PC-3 (cell line): ENCODE data around the gene SLC33A1. TPM values are rescaled to one million over a fixed set of nuclear protein-coding genes. Genes with fewer than 3 reads are reported as not detected.

Source experiments
- ATAC-seq: fragments of 200-7000 bp; cut with Tn5 transposase; 2 replicates; pipeline ENCODE4 v1.9.1; 2020; ENCODE audit warnings: mild to moderate bottlenecking, moderate library complexity
- BruUV-seq: library from RNA; stranded (reverse); fragments of 400-500 nt; replicated peaks from 2 replicates; lab custom pipeline; 2021; lab: Mats Ljungman, UMichigan
- CTCF ChIA-PET: fragments of 300-600 bp; sonication (Branson Sonifier 250); formaldehyde crosslinking; loops from one replicate; lab custom pipeline; 2022; ENCODE audit warnings: antibody characterized with exemption; lab: Charles Lee
- POLR2A ChIA-PET: fragments of 300-600 bp; sonication (Branson Sonifier 250); formaldehyde crosslinking; loops from one replicate; lab custom pipeline; 2022; ENCODE audit warnings: antibody characterized with exemption; ENCODE audit not compliant: unreplicated experiment; lab: Charles Lee
- DNase-seq: peaks from one replicate; pipeline ENCODE4 v3.0.0-alpha.2; 2015
- H2AFZ ChIP-seq: fragments of 300-600 bp; sonication (generic); 2 replicates; pipeline ENCODE4 v1.6.0; 2016; ENCODE audit warnings: antibody characterized with exemption, low read length
- H3F3A ChIP-seq: fragments of 300-600 bp; sonication (generic); one replicate; pipeline ENCODE4 v1.6.0; 2017; ENCODE audit warnings: antibody characterized with exemption, low read length, control low read depth, mild to moderate bottlenecking; ENCODE audit not compliant: unreplicated experiment
- H3K27ac ChIP-seq: fragments of 300-600 bp; sonication (generic); 2 replicates; pipeline ENCODE4 v1.5.1; 2016; ENCODE audit warnings: mild to moderate bottlenecking, low read length
- H3K27me3 ChIP-seq: fragments of 300-600 bp; sonication (generic); 2 replicates; pipeline ENCODE4 v1.6.1; 2016; ENCODE audit warnings: low read length, mixed read lengths
- H3K36me3 ChIP-seq: fragments of 300-600 bp; sonication (generic); 2 replicates; pipeline ENCODE4 v1.6.1; 2016; ENCODE audit warnings: low read depth, mixed run types, low read length, mixed read lengths
- H3K4me1 ChIP-seq: fragments of 300-600 bp; sonication (generic); 2 replicates; pipeline ENCODE4 v1.5.1; 2016; ENCODE audit warnings: low read length; ENCODE audit not compliant: insufficient read depth
- H3K4me2 ChIP-seq: fragments of 300-600 bp; sonication (generic); 2 replicates; pipeline ENCODE4 v1.6.0; 2016; ENCODE audit warnings: low read length
- H3K4me3 ChIP-seq: fragments of 300-600 bp; sonication (generic); 2 replicates; pipeline ENCODE4 v1.5.1; 2016; ENCODE audit warnings: mild to moderate bottlenecking, low read length, mixed read lengths
- H3K79me2 ChIP-seq: fragments of 300-600 bp; sonication (generic); 2 replicates; pipeline ENCODE4 v1.6.1; 2017; ENCODE audit warnings: low read length, mixed read lengths
- H3K9ac ChIP-seq: fragments of 300-600 bp; sonication (generic); 2 replicates; pipeline ENCODE4 v1.6.0; 2016; ENCODE audit warnings: mild to moderate bottlenecking, low read length
- H3K9me2 ChIP-seq: fragments of 300-600 bp; sonication (generic); replicated peaks from 2 replicates; pipeline ENCODE4 v1.6.1; 2016; ENCODE audit warnings: mixed run types, low read length, mixed read lengths
- H3K9me3 ChIP-seq: fragments of 300-600 bp; sonication (generic); 2 replicates; pipeline ENCODE4 v1.6.1; 2016; ENCODE audit warnings: low read length, mixed read lengths
- H4K20me1 ChIP-seq: fragments of 300-600 bp; sonication (generic); 2 replicates; pipeline ENCODE4 v1.6.1; 2016; ENCODE audit warnings: low read length, mixed read lengths
- CTCF ChIP-seq: fragments of 300-600 bp; sonication (generic); conservative IDR thresholded peaks from 2 replicates; pipeline ENCODE4 v1.5.1; 2017; ENCODE audit warnings: antibody characterized with exemption, low read depth, mild to moderate bottlenecking, low read length
- EZH2 ChIP-seq: fragments of 300-600 bp; sonication (generic); IDR thresholded peaks from one replicate; pipeline ENCODE4 v1.6.1; 2017; ENCODE audit warnings: antibody characterized with exemption, mild to moderate bottlenecking, low read length; ENCODE audit not compliant: unreplicated experiment
- EZH2phosphoT487 ChIP-seq: fragments of 300-600 bp; sonication (generic); IDR thresholded peaks from 2 replicates; pipeline ENCODE4 v1.6.1; 2018; ENCODE audit warnings: mild to moderate bottlenecking, antibody characterized with exemption, low read length, borderline replicate concordance
- intact Hi-C: fragments of 100-400 bp; cut with micrococcal nuclease; formaldehyde crosslinking; loops from 2 replicates; pipeline ENCODE4 v1.9.0; 2023
- total RNA-seq: library from RNA; depleted of rRNA; stranded (reverse); fragments of >200 nt; gene quantifications from 2 replicates; pipeline ENCODE4 v1.2.3, GENCODE V29; 2014

Gene SLC33A1
- total RNA-seq, 1 experiment from 2014 or later: 32.9 TPM

DNA sequence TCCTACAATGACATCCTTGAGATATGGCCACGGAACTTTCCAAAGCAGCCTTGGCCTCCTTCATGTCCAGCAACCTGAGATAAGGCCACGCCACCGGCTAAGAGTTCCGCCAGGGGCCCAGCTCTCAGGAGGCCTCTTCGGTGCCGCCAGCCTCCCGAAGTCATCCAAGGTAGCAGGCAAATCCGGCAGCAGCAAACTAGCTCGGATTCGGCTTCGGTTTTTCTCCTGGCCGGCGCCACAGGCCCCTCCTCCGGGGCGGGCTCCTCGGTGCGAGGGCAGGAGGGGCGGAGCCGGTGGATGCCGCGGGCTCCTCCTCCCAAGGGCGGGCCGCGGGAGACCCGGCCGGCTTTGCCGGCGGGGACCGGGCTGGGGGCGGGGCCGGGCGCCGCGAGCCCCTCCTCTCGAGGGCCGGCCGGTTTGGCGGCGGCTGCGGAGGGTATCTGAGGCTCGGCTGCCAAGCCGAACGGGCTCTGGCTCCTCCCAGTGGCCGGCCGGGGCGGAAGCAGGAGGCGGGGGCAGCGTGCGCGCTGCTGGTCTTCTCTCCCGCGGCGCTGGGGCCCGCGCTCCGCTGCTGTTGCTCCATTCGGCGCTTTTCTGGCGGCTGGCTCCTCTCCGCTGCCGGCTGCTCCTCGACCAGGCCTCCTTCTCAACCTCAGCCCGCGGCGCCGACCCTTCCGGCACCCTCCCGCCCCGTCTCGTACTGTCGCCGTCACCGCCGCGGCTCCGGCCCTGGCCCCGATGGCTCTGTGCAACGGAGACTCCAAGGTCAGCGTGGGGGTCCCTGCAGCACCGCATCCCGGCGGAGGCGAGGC, 16.1 kb upstream of the SLC33A1 start, which contains the start of gene GMPS:
Gene GMPS (plus strand): TSS at position 518 of the 812 bp plus-strand sequence. CDS start 221 bp downstream, at position 739.
- H3K4me3 ChIP-seq: peak within 1 kb of the TSS; percentile 79
- H3K4me1 ChIP-seq: peaks cover 14% of the 10 kb centered on the region
- intact Hi-C loops: loop anchor here (1.0 to 5.0 kb wide), 2 partner anchors 16 to 123 kb away; partner anchors contain the start of genes PLCH1 and SLC33A1
- no peaks in the 10 kb centered on the region for H3K9me2 ChIP-seq
- no peaks in the 10 kb centered on the region for H3K36me3 ChIP-seq
- H3K9ac ChIP-seq: peak within 1 kb of the TSS; percentile 97
- peak within 1 kb of the TSS; percentile 85 for H3K4me2 ChIP-seq
- H3K27me3 ChIP-seq: no peaks in the 10 kb centered on the region
- no peak for TF ChIP-seq EZH2phosphoT487
- TF ChIP-seq CTCF: peak; percentile 33; the same call in 1 of the 2 replicates
- peak within 1 kb of the TSS; percentile 97 for H2AFZ ChIP-seq
- no TSS peak for BruUV-seq
- POLR2A ChIA-PET: interaction anchor here (0.6 to 0.7 kb wide), 3 partner anchors 63 to 927 kb away, joined by 4 to 5 read pairs (median 4); no protein-coding TSS in a partner anchor
- peaks cover 26% of the 10 kb centered on the region for H4K20me1 ChIP-seq
- H3K9me3 ChIP-seq: no peaks in the 10 kb centered on the region
- CTCF ChIA-PET: interaction anchor here (0.6 to 1.4 kb wide), 3 partner anchors 64 to 1739 kb away, joined by 4 to 13 read pairs (median 5); partner anchors contain the start of gene C3orf33
- H3K79me2 ChIP-seq: peaks cover 48% of the 10 kb centered on the region
- peak; percentile 85 for ATAC-seq
- no peaks in the 10 kb centered on the region for H3F3A ChIP-seq
- H3K27ac ChIP-seq: peak within 1 kb of the TSS; percentile 75
- DNase-seq: peak; percentile 97

GRCh38 chr3:155869691-155870090, 15.5 kb upstream of the SLC33A1 start:
- Histone ChIP-seq H3K9me3 (no peaks in the 10 kb centered on the region), H3K27ac (peak overlapping the region; percentile 59), H3K9me2 (no peaks in the 10 kb centered on the region), H3F3A (no peaks in the 10 kb centered on the region), H4K20me1 (peaks cover 20% of the 10 kb centered on the region), H3K4me3 (peak overlapping the region; percentile 79), H3K4me1 (peaks cover 14% of the 10 kb centered on the region), H3K9ac (peak overlapping the region; percentile 65), H3K27me3 (no peaks in the 10 kb centered on the region), H2AFZ (peak overlapping the region; percentile 97), H3K4me2 (peak overlapping the region; percentile 85), H3K79me2 (peaks cover 42% of the 10 kb centered on the region), H3K36me3 (no peaks in the 10 kb centered on the region)
- intact Hi-C loops: loop anchor here (1.0 to 5.0 kb wide), 2 partner anchors 15 to 122 kb away; partner anchors contain the start of genes PLCH1 and SLC33A1
- ATAC-seq: no peak
- CTCF ChIA-PET: interaction anchor here (0.6 to 1.4 kb wide), 3 partner anchors 64 to 1739 kb away, joined by 4 to 13 read pairs (median 5); partner anchors contain the start of gene C3orf33
- POLR2A ChIA-PET: interaction anchor here (0.7 kb wide), 2 partner anchors 63 to 64 kb away, joined by 4 to 5 read pairs; no protein-coding TSS in a partner anchor
- no peak for DNase-seq
- BruUV-seq: TSS peak; percentile 95
- no peak for TF ChIP-seq CTCF
- TF ChIP-seq EZH2: no peak
- no peak for TF ChIP-seq EZH2phosphoT487
